H1 (cell line): ENCODE data around the gene DNAJC7. TPM values are rescaled to one million over a fixed set of nuclear protein-coding genes. Genes with fewer than 3 reads are reported as not detected.
"Not testable (repeated sequence)": the region's sequence is repeated elsewhere in the genome, so short reads cannot be mapped to it uniquely, and the experiment has no call there.

Experiments used
- CTCF ChIA-PET: fragments of 300-600 bp; sonication (Branson Sonifier 250); formaldehyde crosslinking; loops from one replicate; lab custom pipeline; 2021; ENCODE audit not compliant: partially characterized antibody; lab: Charles Lee
- POLR2A ChIA-PET: fragments of 300-600 bp; sonication (Branson Sonifier 250); formaldehyde crosslinking; loops from one replicate; lab custom pipeline; 2021; ENCODE audit warnings: inconsistent platforms; ENCODE audit not compliant: partially characterized antibody; lab: Charles Lee
- DNase-seq, 2 experiments: peaks; one replicate each; pipeline versions ENCODE4 v3.0.0 to v3.0.0-alpha.2; 2010 to 2022; ENCODE audit warnings: low spot score in 2 of 2, low read depth in 1 of 2, mixed read lengths in 1 of 2
- FAIRE-seq: peaks from 2 replicates; lab custom pipeline; 2011; peaks lifted over from hg19 to GRCh38; lab: Jason Lieb, UNC
- H2AFZ ChIP-seq: 2 replicates; pipeline ENCODE4 v1.8.1; 2012; ENCODE audit warnings: low read length, inconsistent platforms
- H2AK5ac ChIP-seq: 2 replicates; pipeline ENCODE4 v1.6.1; 2013; ENCODE audit warnings: low read depth, low read length
- H2BK120ac ChIP-seq: replicated peaks from 2 replicates; pipeline ENCODE3; 2013; ENCODE audit warnings: low read depth, low read length, inconsistent platforms
- H2BK12ac ChIP-seq: 2 replicates; pipeline ENCODE4 v1.6.1; 2013; ENCODE audit warnings: low read depth, low read length
- H2BK15ac ChIP-seq: 2 replicates; pipeline ENCODE4 v1.6.1; 2013; ENCODE audit warnings: low read length
- H2BK20ac ChIP-seq: 2 replicates; pipeline ENCODE4 v1.6.1; 2013; ENCODE audit warnings: low read length
- H2BK5ac ChIP-seq: 2 replicates; pipeline ENCODE4 v1.6.1; 2013; ENCODE audit warnings: low read depth, low read length
- H3K14ac ChIP-seq: 2 replicates; pipeline ENCODE4 v1.6.1; 2013; ENCODE audit warnings: inconsistent platforms; ENCODE audit not compliant: insufficient read length
- H3K18ac ChIP-seq: 2 replicates; pipeline ENCODE4 v1.6.1; 2013; ENCODE audit warnings: low read length; ENCODE audit errors: extremely low read depth
- H3K23ac ChIP-seq: 2 replicates; pipeline ENCODE4 v1.6.1; 2013; ENCODE audit warnings: inconsistent platforms; ENCODE audit not compliant: insufficient read length
- H3K23me2 ChIP-seq: 2 replicates; pipeline ENCODE4 v1.6.1; 2013; ENCODE audit warnings: low read depth, low read length
- H3K27ac ChIP-seq: 2 replicates; pipeline ENCODE4 v1.6.1; 2011; ENCODE audit warnings: low read depth, low read length, inconsistent platforms
- H3K27me3 ChIP-seq, 4 experiments: replicated peaks in 1 of 4; 1 replicate in 1 of 4; 2 replicates in 3 of 4; pipeline versions ENCODE4 v1.6.1 to v1.8.1; 2011 to 2013; ENCODE audit warnings: low read length in 3 of 4, mild to moderate bottlenecking in 3 of 4, inconsistent platforms in 2 of 4, mixed read lengths in 2 of 4, moderate library complexity in 1 of 4; ENCODE audit not compliant: control insufficient read depth in 3 of 4, insufficient read depth in 3 of 4; ENCODE audit errors: extremely low read depth in 1 of 4
- H3K36me3 ChIP-seq, 4 experiments: 2 replicates each; pipeline versions ENCODE4 v1.6.1 to v1.8.1; 2011 to 2013; ENCODE audit warnings: mild to moderate bottlenecking in 4 of 4, low read length in 3 of 4, moderate library complexity in 2 of 4, control low read depth in 1 of 4, inconsistent platforms in 1 of 4; ENCODE audit not compliant: insufficient read depth in 4 of 4, control insufficient read depth in 2 of 4
- H3K4ac ChIP-seq: replicated peaks from 2 replicates; pipeline ENCODE3; 2013; ENCODE audit warnings: low read length, low read depth, mixed read lengths, inconsistent platforms; ENCODE audit not compliant: insufficient read length
- H3K4me1 ChIP-seq, 4 experiments: replicated peaks in 1 of 4; 1 replicate in 1 of 4; 2 replicates in 3 of 4; pipeline versions ENCODE4 v1.6.1 to v1.8.1; 2011 to 2013; ENCODE audit warnings: low read length in 3 of 4, inconsistent platforms in 2 of 4, mixed read lengths in 1 of 4; ENCODE audit not compliant: insufficient read depth in 4 of 4, control insufficient read depth in 3 of 4
- H3K4me2 ChIP-seq, 2 experiments: 2 replicates each; pipeline versions ENCODE4 v1.6.1 to v1.8.1; 2011 to 2013; ENCODE audit warnings: low read depth in 2 of 2, low read length in 2 of 2, control low read depth in 1 of 2, inconsistent platforms in 1 of 2, mild to moderate bottlenecking in 1 of 2; ENCODE audit not compliant: insufficient read depth in 1 of 2
- H3K4me3 ChIP-seq, 4 experiments: fragments of 200-600, 300-600 bp in 1 of 4; sonication (generic), shearing (Covaris generic), sonication (Bioruptor Twin) in 1 of 4; 2 replicates each; pipeline versions ENCODE4 v1.5.1 to v1.8.1; 2011 to 2016; ENCODE audit warnings: low read length in 4 of 4, low read depth in 3 of 4, control low read depth in 2 of 4, inconsistent platforms in 2 of 4, mild to moderate bottlenecking in 2 of 4, mixed read lengths in 1 of 4, moderate library complexity in 1 of 4; ENCODE audit not compliant: insufficient read depth in 2 of 4; ENCODE audit errors: extremely low read depth in 1 of 4
- H3K56ac ChIP-seq: replicated peaks from 2 replicates; pipeline ENCODE3; 2013; ENCODE audit warnings: low read depth, mild to moderate bottlenecking, mixed read lengths, low read length, inconsistent platforms; ENCODE audit not compliant: insufficient read length
- H3K79me1 ChIP-seq: 2 replicates; pipeline ENCODE4 v1.6.1; 2013; ENCODE audit warnings: low read depth, low read length, control low read depth
- H3K79me2 ChIP-seq, 2 experiments: 2 replicates each; pipeline versions ENCODE4 v1.6.1 to v1.8.1; 2012 to 2013; ENCODE audit warnings: low read length in 2 of 2, mild to moderate bottlenecking in 2 of 2, inconsistent platforms in 1 of 2; ENCODE audit not compliant: insufficient read depth in 2 of 2, control insufficient read depth in 1 of 2
- H3K9ac ChIP-seq, 4 experiments: replicated peaks in 1 of 4; 1 replicate in 1 of 4; 2 replicates in 3 of 4; pipeline versions ENCODE4 v1.6.1 to v1.8.1; 2011 to 2013; ENCODE audit warnings: low read depth in 3 of 4, low read length in 3 of 4, control low read depth in 2 of 4, mild to moderate bottlenecking in 2 of 4, moderate library complexity in 2 of 4, inconsistent platforms in 1 of 4; ENCODE audit errors: extremely low read depth in 1 of 4
- H3K9me3 ChIP-seq, 2 experiments: 2 replicates each; pipeline versions ENCODE4 v1.6.1 to v1.8.1; 2012 to 2013; ENCODE audit warnings: mild to moderate bottlenecking in 2 of 2, moderate library complexity in 2 of 2, control low read depth in 1 of 2, inconsistent platforms in 1 of 2, low read depth in 1 of 2, low read length in 1 of 2, mixed read lengths in 1 of 2; ENCODE audit not compliant: insufficient read depth in 2 of 2
- H4K20me1 ChIP-seq, 2 experiments: replicated peaks in 1 of 2; 2 replicates each; pipeline versions ENCODE3 to v1.8.1; 2011 to 2013; ENCODE audit warnings: inconsistent platforms in 2 of 2, low read length in 2 of 2, mild to moderate bottlenecking in 1 of 2; ENCODE audit not compliant: insufficient read depth in 2 of 2, control insufficient read depth in 1 of 2
- H4K5ac ChIP-seq: 2 replicates; pipeline ENCODE4 v1.6.1; 2013; ENCODE audit warnings: low read length, low read depth, mixed read lengths, inconsistent platforms; ENCODE audit not compliant: insufficient read length
- H4K8ac ChIP-seq: 2 replicates; pipeline ENCODE4 v1.8.0; 2013; ENCODE audit warnings: mild to moderate bottlenecking, moderate library complexity, low read length, inconsistent platforms; ENCODE audit not compliant: insufficient read depth; ENCODE audit errors: extremely low read depth
- H4K91ac ChIP-seq: replicated peaks from 2 replicates; pipeline ENCODE3; 2013; ENCODE audit warnings: low read length, mixed read lengths, inconsistent platforms; ENCODE audit not compliant: insufficient read length
- POLR2A ChIP-seq, 2 experiments: IDR thresholded peaks; 1 replicate in 1 of 2; 2 replicates in 1 of 2; pipeline ENCODE4 v1.6.1; 2011; ENCODE audit warnings: low read depth in 2 of 2, low read length in 2 of 2, mild to moderate bottlenecking in 2 of 2; ENCODE audit errors: control extremely low read depth in 1 of 2
- WGBS, 2 experiments: shearing (Covaris generic) in 1 of 2; methylation state at CpG; one replicate each; pipeline versions ENCODE4 v1.1.6 to v1.1.7; 2013 to 2015; ENCODE audit warnings: low lambda C conversion rate in 2 of 2, mixed read lengths in 2 of 2, inconsistent platforms in 1 of 2, low coverage in 1 of 2, missing lambda C conversion rate in 1 of 2; ENCODE audit not compliant: insufficient replicate concordance in 2 of 2, insufficient coverage in 1 of 2, insufficient read length in 1 of 2; ENCODE audit errors: extremely low coverage in 1 of 2, missing lambda C conversion rate in 1 of 2; 5-methylcytosine and 5-hydroxymethylcytosine counted together
- polyA plus RNA-seq, 7 experiments: library from polyadenylated mRNA; depleted of rRNA in 3 of 7; stranded (reverse) in 5 of 7; unstranded in 2 of 7; fragments of >200 nt in 5 of 7; fragments of 200-250 nt in 2 of 7; gene quantifications; 1 replicate in 5 of 7; 2 replicates in 1 of 7; 4 replicates in 1 of 7; pipeline versions ENCODE4 v1.2.1 to v1.2.3, GENCODE V29; 2011 to 2013; ENCODE audit warnings: missing spikeins in 2 of 7, mixed read lengths in 2 of 7
- total RNA-seq: library from RNA; stranded (reverse); fragmentation: NEBNext Ultra II Directional; extraction: Animal tissue kit (Norgen Biotek cat#: 25700); gene quantifications from 2 replicates; pipeline ENCODE4 v1.2.1, GENCODE V29; 2021

The DNAJC7 gene
- total and polyA plus RNA-seq, 2 of the 8 experiments (the other 6 are each of a cell fraction or from before 2014, with no cell fraction given): 31.0 to 148 TPM

DNA sequence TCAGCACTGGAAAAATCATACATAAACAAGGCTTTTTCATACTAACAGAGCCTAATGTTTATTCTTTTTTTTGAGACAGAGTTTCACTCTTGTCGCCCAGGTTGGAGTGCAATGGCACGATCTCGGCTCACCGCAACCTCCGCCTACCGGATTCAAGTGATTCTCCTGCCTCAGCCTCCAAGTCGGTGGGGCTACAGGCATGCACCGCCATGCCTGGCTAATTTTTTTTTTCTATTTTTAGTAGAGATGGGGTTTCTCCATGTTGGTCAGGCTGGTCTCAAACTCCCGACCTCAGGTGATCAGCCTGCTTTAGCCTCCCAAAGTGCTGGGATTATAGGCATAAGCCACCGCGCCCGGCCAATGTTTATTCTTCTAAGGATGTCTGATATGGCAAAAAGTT is 3.5 kb downstream of the DNAJC7 start:
- not testable (repeated sequence) for DNase-seq, H4K8ac ChIP-seq, H3K27me3 ChIP-seq, H3K4ac ChIP-seq, H4K20me1 ChIP-seq, H2BK12ac ChIP-seq, H3K14ac ChIP-seq, H3K79me1 ChIP-seq, H4K91ac ChIP-seq, H2AFZ ChIP-seq, H3K9ac ChIP-seq, FAIRE-seq, H3K9me3 ChIP-seq, H3K4me3 ChIP-seq, H2BK20ac ChIP-seq, H3K56ac ChIP-seq, H2BK15ac ChIP-seq, H3K23ac ChIP-seq, H3K18ac ChIP-seq, H3K36me3 ChIP-seq, H2BK120ac ChIP-seq, H4K5ac ChIP-seq
- Histone ChIP-seq H3K4me2 (peak overlapping the region in 1 of 2 experiments; percentile 60; a peak in 1 of 4 replicates), H2AK5ac (peak overlapping the region; percentile 47; the same call in 1 of the 2 replicates), H2BK5ac (peak overlapping the region; percentile 12; the same call in 1 of the 2 replicates), H3K27ac (0 out of 2 replicates have a peak overlapping the region, but pooled peaks have one; percentile 79), H3K4me1 (peaks cover 6 to 19% (median 13%) of the 10 kb centered on the region in 4 experiments), H3K79me2 (peaks cover 45 to 81% of the 10 kb centered on the region in 2 experiments), H3K23me2 (peaks cover 14% of the 10 kb centered on the region)
- WGBS, 2 experiments: 94% methylated on average over 12 of the region's 12 CpGs; no CpG with 5 or more reads in 1 of the 2 experiments
- CTCF ChIA-PET: interaction anchor here (1.6 to 38.8 kb wide), 3 partner anchors 9 to 93 kb away, joined by 4 to 1084 read pairs (median 112); partner anchors contain the start of genes DHX58, HSPB9, KAT2A and ZNF385C
- peak in 1 of 2 experiments; percentile 8; a peak in 1 of 3 replicates for TF ChIP-seq POLR2A (IDR thresholded peaks at IDR 0.05; ENCODE audit: control extremely low read depth in 1 of 2, low read depth in 2 of 2, low read length in 2 of 2)
- POLR2A ChIA-PET: interaction anchor here (0.6 to 1.9 kb wide), 4 partner anchors 15 to 312 kb away, joined by 3 to 7 read pairs (median 4); partner anchors contain the start of gene ACLY
